ENCODE data around the gene ANO6. TPM values are rescaled to one million over a fixed set of nuclear protein-coding genes. Genes with fewer than 3 reads are reported as not detected.
"Not testable (repeated sequence)": the region's sequence is repeated elsewhere in the genome, so short reads cannot be mapped to it uniquely, and the experiment has no call there.

ANO6 gene
- polyA plus RNA-seq, 3 donors: 11.7 to 59.2 (median 21.8) TPM

GRCh38 chr12:45351921-45352670 is 136.2 kb downstream of the ANO6 start:
- 78 to 87% (median 81%) methylated on average over 10 of the region's 10 CpGs for WGBS, 3 donors
- H3K27ac ChIP-seq (ENCODE audit: low read depth, low read length): no peak overlapping the region

GRCh38 chr12:45353944-45354343 is 138.0 kb downstream of the ANO6 start:
- WGBS, 3 donors: 80 to 97% (median 94%) methylated on average over 2 of the region's 2 CpGs
- no peak overlapping the region for H3K27ac ChIP-seq (ENCODE audit: low read depth, low read length)

- no peak overlapping the region for H3K27ac ChIP-seq (ENCODE audit: low read depth, low read length)
Measured at GRCh38 chr12:45354399-45354798, 138.5 kb downstream of the ANO6 start.

GRCh38 chr12:45355730-45356129 is 139.8 kb downstream of the ANO6 start:
- H3K27ac ChIP-seq (ENCODE audit: low read depth, low read length): no peak overlapping the region
- WGBS, 3 donors: 51 to 92% (median 86%) methylated on average over 3 of the region's 3 CpGs

- 74 to 88% (median 75%) methylated on average over 4 of the region's 4 CpGs for WGBS, 3 donors
- no peak overlapping the region for H3K27ac ChIP-seq (ENCODE audit: low read depth, low read length)
Measured at GRCh38 chr12:45356822-45357538, 141.1 kb downstream of the ANO6 start.

GRCh38 chr12:45357539-45358417 is 141.9 kb downstream of the ANO6 start:
- no peak overlapping the region for H3K27ac ChIP-seq (ENCODE audit: low read depth, low read length)
- 46 to 66% (median 59%) methylated on average over 4 of the region's 4 CpGs for WGBS, 3 donors

- H3K27ac ChIP-seq (ENCODE audit: low read depth, low read length): no peak overlapping the region
Measured at GRCh38 chr12:45362291-45362690, 146.4 kb downstream of the ANO6 start.

- no peak overlapping the region for H3K27ac ChIP-seq (ENCODE audit: low read depth, low read length)
Measured at GRCh38 chr12:45363903-45364302, 148.0 kb downstream of the ANO6 start.

- 89 to 95% (median 89%) methylated on average over 3 of the region's 3 CpGs for WGBS, 3 donors
- H3K27ac ChIP-seq (ENCODE audit: low read depth, low read length): no peak overlapping the region
Measured at GRCh38 chr12:45368841-45369489, 153.1 kb downstream of the ANO6 start.

- H3K27ac ChIP-seq (ENCODE audit: low read depth, low read length): no peak overlapping the region
- WGBS, 3 donors: 76 to 89% (median 79%) methylated on average over 1 of the region's 1 CpG
Measured at GRCh38 chr12:45377815-45378214, 161.9 kb downstream of the ANO6 start.

GRCh38 chr12:45379261-45379660 is 163.4 kb downstream of the ANO6 start:
- WGBS, 3 donors: 79 to 92% (median 92%) methylated on average over 5 of the region's 5 CpGs

GRCh38 chr12:45381351-45381750 is 165.5 kb downstream of the ANO6 start:
- H3K27ac ChIP-seq (ENCODE audit: low read depth, low read length): no peak overlapping the region
- 84 to 96% (median 94%) methylated on average over 4 of the region's 4 CpGs for WGBS, 3 donors

More at GRCh38 chr12:45379261-45379660, 163.4 kb downstream of the ANO6 start:
- no peak overlapping the region for H3K27ac ChIP-seq (ENCODE audit: low read depth, low read length)

GRCh38 chr12:45388545-45388944 is 172.7 kb downstream of the ANO6 start:
- WGBS, 3 donors: 13 to 47% (median 23%) methylated on average over 1 of the region's 1 CpG
- no peak overlapping the region for H3K27ac ChIP-seq (ENCODE audit: low read depth, low read length)

- 87 to 95% (median 92%) methylated on average over 3 of the region's 3 CpGs for WGBS, 3 donors
- H3K27ac ChIP-seq (ENCODE audit: low read depth, low read length): no peak overlapping the region
Measured at GRCh38 chr12:45389426-45389825, 173.5 kb downstream of the ANO6 start.

GRCh38 chr12:45397499-45397898 is 181.6 kb downstream of the ANO6 start:
- 97 to 99% (median 98%) methylated on average over 4 of the region's 4 CpGs for WGBS, 3 donors
- not testable (repeated sequence) for H3K27ac ChIP-seq (ENCODE audit: low read depth, low read length)

- 86 to 94% (median 88%) methylated on average over 4 of the region's 4 CpGs for WGBS, 3 donors
- no peak overlapping the region for H3K27ac ChIP-seq (ENCODE audit: low read depth, low read length)
Measured at GRCh38 chr12:45398552-45398951, 182.7 kb downstream of the ANO6 start.

GRCh38 chr12:45400991-45401390 is 185.1 kb downstream of the ANO6 start:
- H3K27ac ChIP-seq (ENCODE audit: low read depth, low read length): no peak overlapping the region
- 27 to 89% (median 83%) methylated on average over 2 of the region's 2 CpGs for WGBS, 3 donors

- 62 to 85% (median 69%) methylated on average over 6 of the region's 6 CpGs for WGBS, 3 donors
- H3K27ac ChIP-seq (ENCODE audit: low read depth, low read length): no peak overlapping the region
Measured at GRCh38 chr12:45402288-45402687, 186.4 kb downstream of the ANO6 start.
